ENCODE data around the gene TNS3. TPM values are rescaled to one million over a fixed set of nuclear protein-coding genes. Genes with fewer than 3 reads are reported as not detected.

Gene TNS3
- total RNA-seq, 2 experiments from 2014 or later = 0.12 to 0.19 TPM

DNA sequence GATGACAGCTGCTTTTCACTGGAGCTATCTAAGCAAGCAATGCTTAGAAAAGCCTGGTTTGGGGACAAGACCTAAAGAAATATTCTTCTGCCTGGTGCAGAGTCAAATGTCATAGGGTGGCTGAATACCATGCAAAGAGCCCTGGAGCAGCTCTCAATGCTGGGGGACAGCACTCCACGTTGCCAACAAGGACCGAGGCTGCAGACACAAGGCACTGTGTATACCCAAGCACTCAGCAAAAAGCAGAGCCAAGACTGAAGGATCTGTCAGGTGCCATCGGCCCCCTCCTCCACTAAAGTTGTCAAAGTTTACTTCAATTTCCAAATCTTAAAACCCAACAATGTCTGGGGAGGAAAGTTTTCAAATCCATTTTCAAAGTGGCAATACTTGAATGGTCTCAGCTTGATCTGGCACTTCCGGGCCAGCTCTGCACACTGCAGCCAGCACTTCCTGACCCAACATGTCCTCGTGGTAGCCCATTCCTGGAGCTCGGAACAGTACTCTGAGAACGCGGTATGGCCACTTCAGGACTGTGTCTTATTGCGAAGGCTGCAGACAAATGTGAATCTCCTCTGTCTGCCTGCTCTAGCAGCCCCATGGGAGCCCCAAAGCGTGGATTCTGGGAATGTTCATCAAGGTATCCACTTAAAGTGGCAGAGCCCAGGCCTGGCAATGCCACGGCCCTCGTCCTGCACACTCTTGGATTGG, 191.8 kb downstream of the TNS3 start:
- intact Hi-C loops (cut with micrococcal nuclease) = no loop called here
- peaks cover 5% of the 10 kb centered on the region for H3K27me3 Mint-ChIP-seq (ENCODE audit: low read depth)

DNA sequence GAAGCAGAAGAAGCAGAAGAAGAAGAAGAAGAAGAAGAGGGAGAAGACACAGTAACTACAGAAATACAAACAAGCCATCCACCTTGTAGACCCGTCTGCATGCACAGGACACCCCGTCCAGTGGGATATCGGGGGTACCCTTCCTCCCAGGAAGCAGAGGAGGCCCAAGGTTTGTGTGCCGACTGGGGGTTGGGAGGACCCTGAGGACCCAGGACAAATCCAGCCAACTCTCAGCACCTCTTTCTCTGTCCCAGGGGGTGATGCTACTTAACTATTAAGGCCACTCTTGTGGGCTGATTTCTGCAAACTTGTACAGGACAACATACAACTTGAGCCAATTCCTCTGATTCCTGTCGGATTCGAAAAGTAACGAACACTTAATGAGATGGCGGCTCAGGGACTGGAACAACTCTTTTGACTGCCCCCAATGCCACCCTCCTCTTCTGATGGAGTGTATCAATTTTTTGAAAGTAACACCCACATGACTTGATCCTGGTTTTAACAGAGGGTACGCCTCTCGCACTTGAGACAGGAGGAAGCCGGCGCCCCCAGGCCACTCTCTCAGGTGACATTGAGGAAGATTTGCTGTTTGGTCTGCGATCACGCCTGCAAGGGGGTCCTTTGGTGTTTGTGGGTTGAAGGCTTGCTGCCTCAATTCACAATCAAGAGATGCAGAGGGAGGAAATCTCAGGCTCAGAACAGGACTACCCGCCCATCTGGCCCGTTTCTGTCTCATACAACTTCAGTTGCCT, 192.6 kb downstream of the TNS3 start:
- Mint-ChIP-seq H3K9me3 (no peaks in the 10 kb centered on the region), H3K36me3 (ENCODE audit: low read depth) (no peaks in the 10 kb centered on the region), H3K4me3 (no peak overlapping the region), H3K27ac (no peak overlapping the region), H3K4me1 (ENCODE audit: low read depth) (no peaks in the 10 kb centered on the region), H3K27me3 (ENCODE audit: low read depth) (peaks cover 2% of the 10 kb centered on the region)
- CTCF ChIA-PET = no interaction called here
- intact Hi-C loops (cut with micrococcal nuclease) = no loop called here
- DNase-seq = no peak

More for the DNA sequence above, 191.8 kb downstream of the TNS3 start:
- CTCF ChIA-PET = no interaction called here
- Mint-ChIP-seq H3K27ac (no peak overlapping the region), H3K4me1 (ENCODE audit: low read depth) (no peaks in the 10 kb centered on the region), H3K4me3 (no peak overlapping the region), H3K9me3 (no peaks in the 10 kb centered on the region), H3K36me3 (ENCODE audit: low read depth) (no peaks in the 10 kb centered on the region)
- DNase-seq = no peak

DNA sequence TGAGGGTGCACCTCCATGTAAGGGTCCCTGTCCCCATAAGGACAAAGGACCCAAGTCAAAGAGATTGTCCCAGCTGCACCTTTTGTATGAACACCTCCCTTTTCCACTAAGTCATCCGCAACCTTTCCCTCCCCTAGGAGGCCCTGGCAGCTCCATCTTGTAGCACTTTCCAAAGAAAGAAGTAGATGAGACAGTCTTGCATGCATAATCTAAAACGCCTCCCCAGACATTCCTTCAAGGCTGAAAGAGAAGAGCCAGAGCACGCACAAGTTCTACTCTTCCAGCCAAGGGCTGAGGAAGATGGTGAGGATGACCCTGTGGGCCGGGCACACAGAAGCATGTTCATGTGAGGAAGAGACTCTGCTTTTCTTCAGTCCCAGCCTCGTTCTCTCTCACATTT, 194.4 kb downstream of the TNS3 start:
- no peak overlapping the region for H3K4me3 Mint-ChIP-seq
- no peaks in the 10 kb centered on the region for H3K9me3 Mint-ChIP-seq
- H3K36me3 Mint-ChIP-seq (ENCODE audit: low read depth) = no peaks in the 10 kb centered on the region
- H3K27ac Mint-ChIP-seq = no peak overlapping the region
- CTCF ChIA-PET = no interaction called here
- peaks cover 2% of the 10 kb centered on the region for H3K27me3 Mint-ChIP-seq (ENCODE audit: low read depth)
- no peaks in the 10 kb centered on the region for H3K4me1 Mint-ChIP-seq (ENCODE audit: low read depth)
- intact Hi-C loops (cut with micrococcal nuclease) = no loop called here
- no peak for DNase-seq

DNA sequence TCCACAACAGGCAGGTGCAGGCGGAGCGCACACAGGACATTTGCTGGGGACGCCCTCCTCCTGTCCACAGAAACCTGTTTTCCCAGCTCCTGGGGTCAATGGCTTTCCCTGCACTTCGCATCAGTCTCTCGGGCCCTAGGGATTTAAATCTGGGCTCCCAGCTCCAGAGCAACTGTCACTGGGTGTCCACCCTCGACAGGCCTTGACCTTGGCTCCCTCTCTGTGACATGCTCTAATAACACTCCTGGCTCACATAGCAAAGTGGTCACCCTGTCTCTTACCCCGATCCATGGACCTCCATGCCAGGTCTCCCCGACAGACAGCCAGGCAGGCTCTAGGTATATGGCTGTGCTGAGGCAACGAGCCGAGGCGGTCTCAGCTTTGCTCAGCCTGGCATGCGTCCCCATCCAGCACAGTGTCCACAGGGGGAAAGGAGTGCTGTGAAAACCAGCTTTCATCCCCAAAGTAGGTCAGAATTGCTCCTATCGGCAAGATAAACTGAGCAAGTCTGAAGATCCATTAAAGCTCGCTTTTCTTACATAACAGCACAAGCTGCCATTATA, 195.6 kb downstream of the TNS3 start:
- H3K27me3 Mint-ChIP-seq (ENCODE audit: low read depth) = no peaks in the 10 kb centered on the region
- no peak overlapping the region for H3K27ac Mint-ChIP-seq
- intact Hi-C loops (cut with micrococcal nuclease) = no loop called here
- no peak for DNase-seq
- H3K4me1 Mint-ChIP-seq (ENCODE audit: low read depth) = no peaks in the 10 kb centered on the region
- CTCF ChIA-PET = no interaction called here
- no peaks in the 10 kb centered on the region for H3K9me3 Mint-ChIP-seq
- H3K36me3 Mint-ChIP-seq (ENCODE audit: low read depth) = no peaks in the 10 kb centered on the region
- no peak overlapping the region for H3K4me3 Mint-ChIP-seq

DNA sequence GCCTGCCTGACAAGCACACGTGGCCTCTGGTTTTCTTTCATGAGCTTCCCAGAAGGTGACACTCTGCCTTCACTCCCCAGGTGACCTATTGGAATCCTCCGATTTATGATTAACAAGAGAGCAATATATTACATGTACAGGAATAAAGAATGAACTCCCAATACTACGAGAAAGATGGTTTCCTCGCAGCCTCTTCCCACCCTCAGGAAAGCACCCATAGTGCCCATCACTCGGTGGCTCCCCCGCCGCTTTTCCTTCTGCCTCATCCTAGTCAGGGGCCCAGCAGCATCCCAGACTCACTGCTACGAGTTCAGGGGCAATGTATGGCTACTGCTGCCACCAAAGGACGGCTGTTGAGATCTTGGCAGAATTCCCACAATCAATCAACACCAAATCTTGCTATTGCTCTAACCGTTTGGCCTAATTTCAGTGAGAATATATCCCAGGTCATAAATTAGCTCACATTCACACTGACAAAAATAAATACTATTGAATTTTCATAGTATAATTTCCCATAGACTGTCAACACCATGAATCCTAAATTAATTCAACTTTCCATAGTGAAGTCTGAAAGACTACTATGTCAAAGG, 196.3 kb downstream of the TNS3 start:
- CTCF ChIA-PET = no interaction called here
- Mint-ChIP-seq H3K9me3 (no peaks in the 10 kb centered on the region), H3K4me3 (no peak overlapping the region), H3K36me3 (ENCODE audit: low read depth) (no peaks in the 10 kb centered on the region), H3K27ac (no peak overlapping the region), H3K4me1 (ENCODE audit: low read depth) (no peaks in the 10 kb centered on the region), H3K27me3 (ENCODE audit: low read depth) (no peaks in the 10 kb centered on the region)
- DNase-seq = no peak
- intact Hi-C loops (cut with micrococcal nuclease) = no loop called here

DNA sequence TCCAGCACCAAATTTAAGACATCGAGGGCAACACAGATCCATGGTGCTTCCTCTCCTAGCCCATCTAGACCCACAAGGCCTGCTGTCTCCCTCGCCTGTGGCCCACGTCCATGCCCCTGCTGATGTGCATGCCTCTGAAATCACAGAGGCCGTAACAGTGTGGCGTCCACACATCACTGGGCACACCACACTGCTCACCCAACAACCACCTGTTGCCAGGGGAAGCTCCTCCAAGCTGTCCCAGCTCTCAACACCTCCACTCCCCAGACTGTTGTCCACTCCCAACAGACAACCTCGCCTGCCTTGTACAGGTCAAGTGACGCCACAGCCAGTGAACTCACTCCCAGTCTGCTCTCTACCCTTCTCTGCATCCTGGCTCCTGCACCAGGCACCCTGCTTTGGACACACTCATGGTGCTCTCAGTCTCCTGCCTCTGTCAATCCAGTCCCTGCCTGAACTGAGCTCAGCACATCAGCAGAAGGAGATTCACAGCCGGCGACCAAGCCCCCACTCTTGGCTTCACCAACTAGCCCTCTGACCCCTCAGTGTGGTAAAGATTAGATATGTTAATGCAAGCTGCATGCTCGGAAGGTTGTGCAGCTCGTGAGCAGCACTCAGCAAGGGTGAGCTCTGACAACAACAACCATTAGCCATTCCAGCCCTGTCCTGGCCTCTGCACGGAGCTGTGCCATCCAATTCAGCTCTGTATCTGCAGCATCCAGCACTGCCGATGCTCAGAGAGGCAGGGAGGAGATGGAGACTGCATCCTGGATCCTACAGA, 197.0 kb downstream of the TNS3 start:
- Mint-ChIP-seq H3K4me1 (ENCODE audit: low read depth) (no peaks in the 10 kb centered on the region), H3K27me3 (ENCODE audit: low read depth) (no peaks in the 10 kb centered on the region), H3K4me3 (no peak overlapping the region), H3K9me3 (no peaks in the 10 kb centered on the region), H3K27ac (no peak overlapping the region), H3K36me3 (ENCODE audit: low read depth) (no peaks in the 10 kb centered on the region)
- DNase-seq = no peak
- CTCF ChIA-PET = no interaction called here
- intact Hi-C loops (cut with micrococcal nuclease) = no loop called here

DNA sequence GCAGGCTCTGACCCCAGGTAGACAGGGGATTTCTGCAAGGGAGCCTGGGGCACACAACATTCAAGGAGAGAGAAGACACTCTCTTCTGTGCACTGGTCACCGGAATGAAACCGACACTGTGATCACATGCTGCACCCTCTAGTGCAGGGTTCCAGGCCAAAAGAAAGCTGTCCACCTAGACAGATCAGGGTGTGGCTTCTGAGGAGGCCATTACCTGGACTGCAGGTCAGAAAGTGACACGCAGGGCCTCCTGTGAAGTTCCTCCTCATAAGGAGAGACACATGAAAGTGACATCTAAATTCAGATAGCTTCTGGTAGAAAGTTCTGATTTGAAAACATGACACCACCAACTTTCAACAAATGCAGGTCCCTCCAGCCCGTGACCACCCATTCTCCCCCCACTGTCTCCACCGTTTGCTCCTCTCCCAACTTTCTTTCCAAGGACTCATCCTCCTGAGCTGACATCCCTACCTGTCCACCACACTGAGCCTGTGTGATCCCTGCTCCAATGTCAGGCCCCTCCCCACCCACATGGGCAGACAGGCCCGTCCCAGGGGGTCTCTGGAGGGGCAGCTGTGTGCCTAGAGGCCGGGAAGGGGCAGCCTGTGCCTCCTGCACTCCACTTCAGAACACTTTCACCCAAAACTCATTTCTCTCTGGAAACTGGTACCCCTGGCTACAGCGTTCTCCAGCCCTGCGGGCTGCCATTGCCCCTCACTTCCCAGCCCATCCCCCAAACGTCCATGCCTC, 198.0 kb downstream of the TNS3 start:
- H3K9me3 Mint-ChIP-seq = no peaks in the 10 kb centered on the region
- no peaks in the 10 kb centered on the region for H3K36me3 Mint-ChIP-seq (ENCODE audit: low read depth)
- DNase-seq = no peak
- H3K4me3 Mint-ChIP-seq = no peak overlapping the region
- CTCF ChIA-PET = no interaction called here
- H3K27me3 Mint-ChIP-seq (ENCODE audit: low read depth) = no peaks in the 10 kb centered on the region
- no peaks in the 10 kb centered on the region for H3K4me1 Mint-ChIP-seq (ENCODE audit: low read depth)
- intact Hi-C loops (cut with micrococcal nuclease) = no loop called here
- H3K27ac Mint-ChIP-seq = no peak overlapping the region

DNA sequence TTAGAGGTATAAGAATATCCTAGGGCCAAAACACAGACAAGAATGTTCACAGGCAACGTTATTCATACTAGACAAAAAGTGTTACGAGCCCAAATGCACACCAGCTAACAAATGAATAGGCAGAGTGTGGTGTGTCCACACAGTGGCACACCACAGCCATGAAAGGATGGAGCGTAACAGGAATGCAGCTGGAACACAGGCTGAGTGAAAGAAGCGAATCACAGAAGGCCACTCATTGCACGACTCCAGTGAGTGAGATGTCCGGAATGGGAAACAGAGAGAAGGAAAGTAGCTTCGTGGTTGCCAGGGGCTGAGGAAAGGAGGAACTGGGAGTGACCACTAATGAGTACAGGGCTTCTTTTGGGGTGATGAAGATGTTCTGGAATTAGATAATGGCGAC, 198.8 kb downstream of the TNS3 start:
- H3K9me3 Mint-ChIP-seq = no peaks in the 10 kb centered on the region
- no peaks in the 10 kb centered on the region for H3K27me3 Mint-ChIP-seq (ENCODE audit: low read depth)
- H3K4me1 Mint-ChIP-seq (ENCODE audit: low read depth) = no peaks in the 10 kb centered on the region
- intact Hi-C loops (cut with micrococcal nuclease) = no loop called here
- no peaks in the 10 kb centered on the region for H3K36me3 Mint-ChIP-seq (ENCODE audit: low read depth)
- H3K27ac Mint-ChIP-seq = no peak overlapping the region
- CTCF ChIA-PET = no interaction called here
- DNase-seq = no peak
- no peak overlapping the region for H3K4me3 Mint-ChIP-seq

DNA sequence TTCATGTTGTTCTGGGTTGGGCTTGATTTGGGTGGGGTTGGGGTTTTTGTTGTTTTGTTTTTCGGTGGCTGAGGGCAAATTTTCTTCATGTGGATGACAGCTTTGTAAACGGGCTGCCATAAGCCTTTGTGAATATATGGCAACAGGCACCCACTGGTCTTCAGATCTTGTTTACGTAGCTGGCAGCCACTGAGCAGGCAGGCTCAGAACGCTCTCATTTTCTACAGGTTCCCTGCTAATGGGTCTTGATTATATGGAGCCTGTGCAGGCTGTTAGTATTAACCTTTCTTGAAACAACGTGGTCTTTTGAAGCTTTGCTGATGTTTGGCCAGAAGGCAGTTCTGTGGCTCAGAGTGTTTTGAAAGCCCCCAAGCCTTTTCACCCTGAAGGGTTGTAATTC, 199.7 kb downstream of the TNS3 start:
- Mint-ChIP-seq H3K4me1 (ENCODE audit: low read depth) (no peaks in the 10 kb centered on the region), H3K27me3 (ENCODE audit: low read depth) (no peaks in the 10 kb centered on the region), H3K9me3 (no peaks in the 10 kb centered on the region), H3K36me3 (ENCODE audit: low read depth) (no peaks in the 10 kb centered on the region), H3K4me3 (no peak overlapping the region), H3K27ac (no peak overlapping the region)
- intact Hi-C loops (cut with micrococcal nuclease) = no loop called here
- DNase-seq = no peak
- CTCF ChIA-PET = no interaction called here

DNA sequence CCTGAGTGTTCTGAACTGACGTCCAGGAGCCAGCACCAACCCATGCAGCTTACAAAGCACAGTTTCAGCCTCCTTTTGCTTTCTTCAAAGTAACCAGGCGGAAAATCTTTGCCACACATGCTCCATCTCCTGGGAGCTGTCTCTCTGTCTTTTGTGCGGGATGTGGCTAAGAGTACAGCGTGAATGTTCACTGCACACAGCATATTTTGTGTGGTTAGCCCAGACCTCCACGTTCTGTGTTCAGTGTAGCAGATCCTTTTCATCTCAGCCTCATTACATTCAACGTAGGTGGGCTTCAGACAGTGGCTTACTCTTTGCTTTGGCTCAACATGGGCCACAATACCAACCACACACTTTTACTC, 200.8 kb downstream of the TNS3 start:
- intact Hi-C loops (cut with micrococcal nuclease) = no loop called here
- no peak overlapping the region for H3K4me3 Mint-ChIP-seq
- no peak for DNase-seq
- H3K27me3 Mint-ChIP-seq (ENCODE audit: low read depth) = no peaks in the 10 kb centered on the region
- H3K9me3 Mint-ChIP-seq = no peaks in the 10 kb centered on the region
- H3K4me1 Mint-ChIP-seq (ENCODE audit: low read depth) = no peaks in the 10 kb centered on the region
- no peak overlapping the region for H3K27ac Mint-ChIP-seq
- H3K36me3 Mint-ChIP-seq (ENCODE audit: low read depth) = no peaks in the 10 kb centered on the region
- CTCF ChIA-PET = no interaction called here

DNA sequence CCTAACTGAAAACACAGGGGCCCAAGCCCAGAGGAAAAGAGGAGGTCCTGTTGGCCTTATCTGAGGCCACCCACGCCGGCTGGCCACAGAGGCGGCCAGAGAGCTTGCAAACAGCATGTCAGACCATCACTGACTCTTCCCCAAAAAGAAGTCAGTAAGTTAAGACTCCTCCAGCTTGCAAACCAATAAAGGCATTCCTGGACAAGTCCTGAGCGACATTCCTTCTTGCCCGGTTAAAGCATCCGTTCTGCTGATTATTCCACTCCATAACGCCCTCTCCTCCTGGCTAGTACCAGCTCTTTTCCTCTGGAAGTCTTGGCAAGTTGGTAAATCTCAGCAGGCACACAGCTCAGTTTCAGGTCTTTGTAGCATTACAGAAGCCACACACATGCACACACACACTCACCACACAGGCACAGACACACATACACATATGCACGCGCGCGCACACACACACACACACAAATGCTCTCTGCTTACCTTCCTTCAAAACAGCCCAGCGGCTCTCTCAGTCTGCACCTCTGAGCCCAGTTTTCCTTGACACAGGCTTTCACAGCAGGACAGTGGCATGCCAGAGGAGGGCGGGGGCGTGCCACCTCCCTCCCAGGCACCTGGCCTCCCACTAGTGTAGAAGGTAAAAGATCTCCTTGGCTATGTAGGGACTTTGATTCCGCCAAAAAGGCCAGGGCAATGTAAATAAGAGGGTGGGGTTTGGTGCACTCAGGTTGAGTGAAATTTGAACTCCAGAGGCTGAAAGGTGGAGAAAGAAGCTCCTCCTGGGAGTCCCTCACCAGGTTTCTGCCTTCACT, 201.4 kb downstream of the TNS3 start:
- H3K4me3 Mint-ChIP-seq = no peak overlapping the region
- CTCF ChIA-PET = no interaction called here
- no peak for DNase-seq

More for the DNA sequence above, 201.4 kb downstream of the TNS3 start:
- Mint-ChIP-seq H3K36me3 (ENCODE audit: low read depth) (no peaks in the 10 kb centered on the region), H3K27ac (no peak overlapping the region), H3K4me1 (ENCODE audit: low read depth) (no peaks in the 10 kb centered on the region), H3K27me3 (ENCODE audit: low read depth) (no peaks in the 10 kb centered on the region), H3K9me3 (no peaks in the 10 kb centered on the region)
- intact Hi-C loops (cut with micrococcal nuclease) = no loop called here
